Pancreas (tissue), 10 donors: ENCODE results near the gene RCCD1. TPM values are rescaled to one million over a fixed set of nuclear protein-coding genes. Genes with fewer than 3 reads are reported as not detected.
A peak's percentile ranks its signal among the peaks of the same experiment; 100 is the strongest.

ENCODE experiments used
- ATAC-seq, 4 donors: fragments of 200-7000 bp; cut with Tn5 transposase; one replicate each; pipeline versions ENCODE4 v1.8.0 to v1.9.1; 2020; ENCODE audit warnings: mild to moderate bottlenecking in 4 of 4, moderate library complexity in 4 of 4
- DNase-seq, 6 donors: peaks; one replicate each; pipeline ENCODE4 v3.0.0-alpha.2; 2020
- FAIRE-seq: peaks from 2 replicates; lab custom pipeline; 2012; peaks lifted over from hg19 to GRCh38; lab: Jason Lieb, UNC
- H3K27ac ChIP-seq, 4 donors: fragments of 200-600 bp; sonication (generic); 1 replicate in 3 of 4; 2 replicates in 1 of 4; pipeline versions ENCODE4 v1.5.0 to v1.8.0; 2020
- H3K27me3 ChIP-seq, 4 donors: fragments of 200-600 bp; one replicate each; pipeline ENCODE4 v1.8.0; 2021
- H3K36me3 ChIP-seq, 3 donors: fragments of 200-600 bp; sonication (generic) in 1 of 3; one replicate each; pipeline versions ENCODE4 v1.5.0 to v1.8.0; 2020 to 2021
- H3K4me1 ChIP-seq, 3 donors: fragments of 200-600 bp; one replicate each; pipeline ENCODE4 v1.8.0; 2021
- H3K4me3 ChIP-seq, 4 donors: fragments of 200-600 bp; sonication (generic) in 2 of 4; one replicate each; pipeline versions ENCODE4 v1.5.0 to v1.8.0; 2020 to 2021
- H3K9me3 ChIP-seq, 4 donors: fragments of 200-600 bp; one replicate each; pipeline ENCODE4 v1.8.0; 2021
- WGBS, 2 donors: extraction: QIAGEN DNeasy Blood & Tissue Kit; methylation state at CpG; one replicate each; pipeline ENCODE4 v1.1.7; 2013; 5-methylcytosine and 5-hydroxymethylcytosine counted together
- intact Hi-C, 3 donors: fragments of 100-400 bp; cut with DNase I; formaldehyde crosslinking; loops; one replicate each; pipeline versions ENCODE4 v1.11.1 to v1.14.2; 2022
- polyA plus RNA-seq, 2 donors: library from polyadenylated mRNA; stranded (reverse); fragments of 200-250 nt; gene quantifications; one replicate each; pipeline ENCODE4 v1.2.3, GENCODE V29; 2013
- total RNA-seq, 6 donors: library from RNA; stranded (reverse); fragmentation: NEBNext Ultra II Directional in 4 of 6; extraction: Animal tissue kit (Norgen Biotek cat#: 25700) in 4 of 6; gene quantifications; one replicate each; pipeline versions ENCODE4 v1.2.1 to v1.2.4, GENCODE V29; 2021 to 2023
- TF ChIP-seq, protein P1 (sequence below), 4 donors: fragments of 200-600 bp; sonication (generic) in 3 of 4; IDR thresholded peaks; one replicate each; pipeline versions ENCODE4 v1.5.0 to v1.8.0; 2021; ENCODE audit warnings: antibody characterized with exemption in 4 of 4
- donor health status: healthy with polysubstance abuse.
- donor health status: DM: no; HTN: no; CAD: no; lungs with moderate emphysema.
- donor health status: DM: no; HTN: no; CAD: no.
- donor health status: control.
- donor health status: control.
- donor health status: Bipolar disorder and iron deficiency.
- donor health status: DM: yes; HTN: yes; CAD: no.
- donor health status: DM: no; HTN: no; CAD: no.
- donor health status: DM: no; HTN: no; CAD: no.
- donor health status: DM: yes; HTN: yes; CAD: no.

RCCD1 gene
- total and polyA plus RNA-seq, 8 donors = 6.6 to 12.2 (median 8.5) TPM

DNA sequence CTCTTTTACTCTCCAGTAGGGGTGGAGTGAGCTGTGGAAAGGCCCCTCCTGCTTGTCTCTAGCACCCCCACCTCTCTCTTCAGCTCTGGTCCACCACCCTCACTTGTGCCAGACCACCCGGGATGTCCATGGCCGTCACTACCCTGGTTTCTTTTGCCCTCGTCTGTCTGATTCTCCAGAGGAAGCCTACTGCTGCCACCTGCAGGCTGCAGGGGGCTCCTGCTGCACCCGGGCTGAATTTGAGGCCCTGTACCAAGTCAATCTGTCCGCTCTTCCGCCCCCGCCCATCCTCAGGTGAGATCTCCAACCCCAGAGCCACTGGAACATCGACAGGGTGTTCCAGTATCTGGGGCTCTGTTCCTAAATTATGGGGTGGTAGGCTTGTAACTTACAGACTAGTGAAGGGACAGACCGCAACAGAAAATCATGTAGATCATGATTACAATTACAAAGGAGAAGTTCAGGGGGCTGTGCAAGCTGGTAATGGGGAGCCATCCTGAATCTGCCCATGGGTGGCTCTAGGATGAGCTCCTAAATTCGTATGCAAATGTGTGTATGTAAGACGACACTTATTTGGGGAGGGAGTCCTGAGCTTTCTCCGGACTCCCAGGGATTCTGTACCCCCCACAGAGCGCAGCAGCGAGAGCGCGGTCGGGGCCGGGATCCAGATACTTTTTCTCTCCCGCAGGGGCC, 20.3 kb upstream of the RCCD1 start:
- FAIRE-seq = no peak
- 1% methylated on average over 19 of the region's 19 CpGs for WGBS, 2 donors
- Histone ChIP-seq H3K36me3 (peaks cover 0 to 15% (median 5%) of the 10 kb centered on the region in 3 donors), H3K27me3 (no peaks in the 10 kb centered on the region), H3K4me1 (peaks cover 0 to 24% (median 14%) of the 10 kb centered on the region in 3 donors), H3K4me3 (peak overlapping the region; percentile 57 to 79 (median 61)), H3K27ac (peak overlapping the region; percentile 36 to 71 (median 57)), H3K9me3 (no peaks in the 10 kb centered on the region)
- peak; percentile 81 to 92 (median 90) for DNase-seq
- intact Hi-C loops = no loop called here
- peak; percentile 49 to 61 (median 58) for ATAC-seq
- TF ChIP-seq, protein P1, sequence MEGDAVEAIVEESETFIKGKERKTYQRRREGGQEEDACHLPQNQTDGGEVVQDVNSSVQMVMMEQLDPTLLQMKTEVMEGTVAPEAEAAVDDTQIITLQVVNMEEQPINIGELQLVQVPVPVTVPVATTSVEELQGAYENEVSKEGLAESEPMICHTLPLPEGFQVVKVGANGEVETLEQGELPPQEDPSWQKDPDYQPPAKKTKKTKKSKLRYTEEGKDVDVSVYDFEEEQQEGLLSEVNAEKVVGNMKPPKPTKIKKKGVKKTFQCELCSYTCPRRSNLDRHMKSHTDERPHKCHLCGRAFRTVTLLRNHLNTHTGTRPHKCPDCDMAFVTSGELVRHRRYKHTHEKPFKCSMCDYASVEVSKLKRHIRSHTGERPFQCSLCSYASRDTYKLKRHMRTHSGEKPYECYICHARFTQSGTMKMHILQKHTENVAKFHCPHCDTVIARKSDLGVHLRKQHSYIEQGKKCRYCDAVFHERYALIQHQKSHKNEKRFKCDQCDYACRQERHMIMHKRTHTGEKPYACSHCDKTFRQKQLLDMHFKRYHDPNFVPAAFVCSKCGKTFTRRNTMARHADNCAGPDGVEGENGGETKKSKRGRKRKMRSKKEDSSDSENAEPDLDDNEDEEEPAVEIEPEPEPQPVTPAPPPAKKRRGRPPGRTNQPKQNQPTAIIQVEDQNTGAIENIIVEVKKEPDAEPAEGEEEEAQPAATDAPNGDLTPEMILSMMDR (IDR thresholded peaks at IDR 0.05) = peak; percentile 78 to 88 (median 86)

DNA sequence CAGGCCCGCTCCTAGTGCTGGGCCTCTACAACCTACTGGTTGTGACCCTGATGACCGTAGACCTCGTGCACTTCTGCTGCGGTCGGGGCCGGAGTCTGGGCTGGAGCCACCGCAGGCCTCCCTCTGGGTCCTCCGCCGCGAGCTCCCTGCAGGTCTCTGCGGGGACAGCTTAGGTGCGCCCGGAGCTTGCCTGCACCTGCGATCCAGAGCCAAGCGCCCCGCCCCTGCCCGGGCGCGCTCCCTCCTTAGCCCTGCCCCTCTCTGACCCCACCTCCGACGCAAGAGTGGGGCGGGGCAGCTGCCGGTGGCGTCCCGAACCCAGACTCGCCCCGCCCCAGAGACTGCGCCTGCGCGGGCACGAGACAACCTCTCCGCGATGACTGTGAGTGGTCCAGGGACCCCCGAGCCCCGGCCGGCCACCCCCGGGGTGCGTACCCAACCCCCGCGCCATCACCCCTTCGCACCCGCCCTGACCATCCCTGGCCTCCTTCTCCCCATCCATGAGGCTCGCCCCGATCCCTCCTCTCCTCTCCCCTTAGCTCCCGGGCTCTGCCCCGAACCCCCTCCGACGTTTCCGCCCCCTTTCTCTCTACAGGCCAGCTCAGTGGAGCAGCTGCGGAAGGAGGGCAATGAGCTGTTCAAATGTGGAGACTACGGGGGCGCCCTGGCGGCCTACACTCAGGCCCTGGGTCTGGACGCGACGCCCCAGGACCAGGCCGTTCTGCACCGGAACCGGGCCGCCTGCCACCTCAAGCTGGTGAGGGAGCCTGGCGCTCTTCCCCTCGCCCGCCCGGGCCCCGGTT, 19.5 kb upstream of the RCCD1 start, which contains the start of gene UNC45A:
UNC45A (plus strand) TSS at position 337 of the 803 bp plus-strand sequence; CDS start at position 377, 40 bp downstream.
- peak within 1 kb of the TSS; percentile 36 to 71 (median 57) for H3K27ac ChIP-seq
- peak within 1 kb of the TSS; percentile 57 to 79 (median 61) for H3K4me3 ChIP-seq
- WGBS, 2 donors = 0 to 1% methylated on average over 53 to 65 of the region's 65 CpGs
- DNase-seq (peak; percentile 93 to 98 (median 96)), FAIRE-seq (no peak), ATAC-seq (peak; percentile 77 to 87 (median 82))
- peaks cover 0 to 23% (median 11%) of the 10 kb centered on the region in 3 donors for H3K36me3 ChIP-seq
- H3K27me3 ChIP-seq = no peaks in the 10 kb centered on the region
- TF ChIP-seq, protein P1 (IDR thresholded peaks at IDR 0.05) = no peak
- no peaks in the 10 kb centered on the region for H3K9me3 ChIP-seq
- intact Hi-C loops = no loop called here
- H3K4me1 ChIP-seq = peaks cover 0 to 24% (median 14%) of the 10 kb centered on the region in 3 donors

DNA sequence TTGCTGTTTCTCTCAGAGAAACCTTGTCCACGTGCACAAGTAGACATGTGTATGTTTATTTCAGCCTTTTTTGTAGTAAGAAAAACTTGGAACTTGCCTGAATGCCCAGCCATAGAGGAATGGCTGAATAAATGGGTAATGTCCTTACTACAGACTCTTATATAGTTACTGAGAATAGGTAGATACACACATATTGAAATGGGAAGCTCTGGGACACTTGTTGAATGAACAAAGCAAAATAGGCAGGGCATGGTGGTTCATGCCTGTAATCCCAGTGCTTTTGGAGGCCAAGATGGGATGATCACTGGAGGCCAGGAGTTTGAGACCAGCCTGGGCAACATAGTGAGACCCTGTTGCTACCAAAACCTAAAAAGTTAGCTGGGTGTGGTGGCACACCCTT, 17.9 kb upstream of the RCCD1 start:
- no peak overlapping the region for H3K27ac ChIP-seq
- peaks cover 0 to 11% (median 4%) of the 10 kb centered on the region in 3 donors for H3K4me1 ChIP-seq
- H3K4me3 ChIP-seq = no peak overlapping the region
- H3K36me3 ChIP-seq = peaks cover 0 to 39% (median 21%) of the 10 kb centered on the region in 3 donors
- no peak for ATAC-seq
- TF ChIP-seq, protein P1 (IDR thresholded peaks at IDR 0.05) = no peak
- FAIRE-seq = no peak
- H3K27me3 ChIP-seq = no peaks in the 10 kb centered on the region
- intact Hi-C loops = no loop called here
- H3K9me3 ChIP-seq = no peaks in the 10 kb centered on the region
- 49 to 56% methylated on average over 1 of the region's 1 CpG for WGBS, 2 donors
- DNase-seq = no peak

DNA sequence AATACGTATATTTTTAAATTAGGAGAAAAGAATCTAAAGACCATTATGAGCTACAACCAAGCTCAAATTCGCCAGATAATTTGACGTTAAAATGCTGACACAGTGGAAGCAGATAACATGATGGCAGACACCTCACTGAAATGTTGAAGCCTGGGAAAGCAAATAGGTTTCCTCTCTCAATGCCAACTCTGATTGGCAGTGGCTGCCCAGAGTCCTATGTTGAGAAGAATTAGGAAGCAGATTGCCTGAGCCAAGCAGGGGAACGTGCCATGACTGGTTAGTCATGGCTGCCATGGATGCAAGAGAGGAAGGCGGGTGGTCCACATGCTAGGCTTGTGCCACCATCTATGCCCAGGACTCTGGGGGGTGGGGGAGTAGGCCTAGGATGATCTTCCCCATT, 16.4 kb upstream of the RCCD1 start:
- Histone ChIP-seq H3K27ac (no peak overlapping the region), H3K4me1 (peaks cover 0 to 11% (median 4%) of the 10 kb centered on the region in 3 donors), H3K27me3 (no peaks in the 10 kb centered on the region), H3K36me3 (peaks cover 0 to 53% (median 32%) of the 10 kb centered on the region in 3 donors), H3K4me3 (no peak overlapping the region), H3K9me3 (no peaks in the 10 kb centered on the region)
- ATAC-seq (no peak), FAIRE-seq (no peak), DNase-seq (peak in 2 of 6 donors; percentile 8 to 19)
- TF ChIP-seq, protein P1 (IDR thresholded peaks at IDR 0.05) = no peak
- WGBS, 2 donors = 82 to 84% methylated on average over 5 of the region's 5 CpGs
- intact Hi-C loops = no loop called here
